GM19328 (cell line): ENCODE results near the gene CDIPT.
A peak's percentile ranks its signal among the peaks of the same experiment; 100 is the strongest.

Source experiments
- ATAC-seq: cut with Tn5 transposase; IDR thresholded peaks from one replicate; pipeline ENCODE4 v1.9.1; 2021; ENCODE audit warnings: mild to moderate bottlenecking, moderate library complexity; ENCODE audit not compliant: unreplicated experiment

The CDIPT gene

GRCh38 chr16:29831490-29831889 lies 31.5 kb downstream of the CDIPT start:
- no peak for ATAC-seq

DNA sequence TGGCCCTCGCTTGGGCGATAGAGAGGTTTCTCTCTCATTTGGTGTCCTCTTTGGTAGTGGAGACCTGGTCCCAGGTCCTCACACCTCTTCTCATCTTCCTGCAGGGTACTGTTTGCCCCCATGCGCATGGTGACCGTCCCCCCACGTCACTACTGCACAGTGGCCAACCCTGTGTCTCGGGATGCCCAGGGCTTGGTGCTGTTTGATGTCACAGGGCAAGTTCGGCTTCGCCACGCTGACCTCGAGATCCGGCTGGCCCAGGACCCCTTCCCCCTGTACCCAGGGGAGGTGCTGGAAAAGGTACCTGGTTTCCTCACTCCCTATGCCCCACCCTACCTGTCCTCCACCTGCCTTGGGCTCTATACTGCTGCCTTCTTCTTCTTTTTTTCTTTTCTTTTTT lies 32.3 kb downstream of the CDIPT start:
- no peak for ATAC-seq

DNA sequence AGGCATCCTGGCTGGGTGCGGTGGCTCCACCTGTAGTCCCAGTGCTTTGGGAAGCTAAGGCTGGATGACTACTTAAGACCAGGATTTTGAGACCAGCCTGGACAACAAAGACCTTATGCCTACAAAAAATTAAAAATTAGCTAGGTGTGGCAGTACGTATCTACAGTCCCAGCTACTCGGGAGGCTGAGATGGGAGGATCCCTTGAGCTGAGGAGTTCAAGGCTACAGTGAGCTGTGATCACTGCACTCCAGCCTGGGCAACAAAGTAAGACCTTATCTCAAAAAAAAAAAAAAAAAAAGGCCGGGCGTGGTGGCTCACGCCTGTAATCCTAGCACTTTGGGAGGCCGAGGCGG lies 36.7 kb downstream of the CDIPT start:
- ATAC-seq, result no peak

- ATAC-seq, result no peak
Measured at GRCh38 chr16:29825145-29826044, 37.6 kb downstream of the CDIPT start.

- no peak for ATAC-seq
Measured at GRCh38 chr16:29824589-29825144, 38.4 kb downstream of the CDIPT start.

DNA sequence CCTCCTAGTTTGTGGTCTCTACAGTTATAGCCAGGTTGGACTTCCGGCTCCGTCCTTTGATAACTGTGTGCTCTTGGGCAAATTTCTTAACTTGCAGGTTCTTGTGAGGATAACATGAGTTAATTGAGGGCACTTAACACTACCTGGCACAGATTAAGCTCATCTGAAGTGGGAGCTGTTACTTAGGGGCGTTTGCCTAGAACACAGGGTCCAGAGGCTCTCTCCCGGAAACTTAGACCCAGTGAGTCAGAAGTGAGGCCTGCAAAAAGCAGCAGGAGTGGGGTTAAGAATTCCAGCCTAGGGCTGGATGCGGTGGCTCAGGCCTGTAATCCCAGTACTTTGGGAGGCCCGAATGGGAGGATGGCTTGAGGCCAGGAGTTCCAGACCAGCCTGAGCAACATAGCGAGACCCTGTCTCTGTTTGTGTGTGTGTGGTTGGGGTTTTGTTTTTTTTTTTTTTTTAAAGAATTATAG lies 41.3 kb downstream of the CDIPT start:
- ATAC-seq, result no peak

DNA sequence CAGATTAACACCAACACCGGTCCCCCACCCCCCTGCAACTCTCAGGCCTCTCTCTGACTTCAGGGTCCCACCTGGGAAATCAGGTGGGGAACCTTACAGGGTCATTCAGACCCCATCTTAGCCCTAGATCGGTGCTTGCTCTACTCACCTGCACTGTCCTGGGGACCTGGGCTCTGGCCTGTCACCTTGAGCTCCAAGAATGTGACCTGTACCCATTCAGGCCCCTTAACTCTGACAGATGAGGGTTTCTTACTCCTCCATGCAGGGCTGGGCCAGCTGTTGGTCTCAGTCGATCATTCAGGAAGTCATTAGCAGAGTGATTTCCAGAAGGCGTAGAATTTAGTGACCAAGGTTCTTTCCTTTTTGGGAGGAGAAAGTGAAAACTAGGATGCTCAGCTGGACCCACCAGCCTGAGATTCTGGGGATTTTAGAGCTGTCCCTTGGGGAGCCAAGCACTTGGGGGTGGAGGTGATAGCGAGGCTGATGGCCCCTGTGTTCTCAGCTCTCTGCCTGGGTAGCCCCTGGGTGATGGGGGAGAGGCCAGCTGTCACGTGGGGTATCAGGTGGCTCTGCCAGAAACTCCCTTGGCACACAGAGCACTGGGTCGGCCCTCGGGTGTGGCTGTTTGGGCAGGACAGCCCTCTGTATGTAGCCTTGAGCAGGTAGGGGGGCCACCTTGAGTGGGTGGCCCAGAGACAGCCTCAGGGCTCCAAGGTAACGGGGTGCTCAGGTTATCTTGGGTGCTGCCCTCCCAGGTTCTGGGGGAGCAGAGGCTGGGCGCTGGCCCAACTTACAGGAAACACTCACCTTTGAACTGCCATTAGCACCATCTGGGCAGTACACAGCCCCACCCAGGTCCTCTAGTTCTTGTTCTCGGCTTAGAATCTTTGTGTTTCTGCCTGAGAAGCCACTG lies 42.0 kb downstream of the CDIPT start:
- no peak for ATAC-seq

GRCh38 chr16:29820271-29820701 lies 42.7 kb downstream of the CDIPT start, which contains the start of gene MVP:
Gene MVP, plus strand, starts transcription at chr16:29820462. Its CDS starts 10,088 bp downstream, at chr16:29830550.
- ATAC-seq, result no peak

DNA sequence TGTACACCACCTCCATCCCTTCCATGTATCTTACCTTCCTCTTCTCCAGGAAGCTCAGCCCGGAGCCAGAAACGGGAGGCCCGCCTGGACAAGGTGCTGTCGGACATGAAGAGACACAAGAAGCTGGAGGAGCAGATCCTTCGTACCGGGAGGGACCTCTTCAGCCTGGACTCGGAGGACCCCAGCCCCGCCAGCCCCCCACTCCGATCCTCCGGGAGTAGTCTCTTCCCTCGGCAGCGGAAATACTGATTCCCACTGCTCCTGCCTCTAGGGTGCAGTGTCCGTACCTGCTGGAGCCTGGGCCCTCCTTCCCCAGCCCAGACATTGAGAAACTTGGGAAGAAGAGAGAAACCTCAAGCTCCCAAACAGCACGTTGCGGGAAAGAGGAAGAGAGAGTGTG lies 43.5 kb downstream of the CDIPT start:
- ATAC-seq, result no peak

DNA sequence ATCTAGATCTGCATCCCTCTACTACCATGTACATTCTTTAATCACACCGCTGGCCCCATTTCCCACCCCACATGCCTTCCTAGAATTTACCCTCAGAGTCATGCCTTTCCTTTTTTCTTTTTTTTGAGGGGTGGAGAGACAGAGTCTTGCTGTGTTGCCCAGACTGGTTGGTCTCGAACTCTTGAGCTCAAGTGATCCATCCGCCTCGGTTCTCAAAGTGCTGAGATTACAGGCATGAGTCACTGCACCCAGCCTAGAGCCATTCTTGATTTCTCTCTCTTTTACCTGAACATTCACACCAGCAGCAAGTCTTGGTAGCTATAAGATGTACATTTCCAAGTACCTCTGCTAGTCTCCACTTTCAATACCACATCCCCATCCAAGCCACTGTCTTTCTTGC lies 44.9 kb downstream of the CDIPT start:
- ATAC-seq, result no peak

DNA sequence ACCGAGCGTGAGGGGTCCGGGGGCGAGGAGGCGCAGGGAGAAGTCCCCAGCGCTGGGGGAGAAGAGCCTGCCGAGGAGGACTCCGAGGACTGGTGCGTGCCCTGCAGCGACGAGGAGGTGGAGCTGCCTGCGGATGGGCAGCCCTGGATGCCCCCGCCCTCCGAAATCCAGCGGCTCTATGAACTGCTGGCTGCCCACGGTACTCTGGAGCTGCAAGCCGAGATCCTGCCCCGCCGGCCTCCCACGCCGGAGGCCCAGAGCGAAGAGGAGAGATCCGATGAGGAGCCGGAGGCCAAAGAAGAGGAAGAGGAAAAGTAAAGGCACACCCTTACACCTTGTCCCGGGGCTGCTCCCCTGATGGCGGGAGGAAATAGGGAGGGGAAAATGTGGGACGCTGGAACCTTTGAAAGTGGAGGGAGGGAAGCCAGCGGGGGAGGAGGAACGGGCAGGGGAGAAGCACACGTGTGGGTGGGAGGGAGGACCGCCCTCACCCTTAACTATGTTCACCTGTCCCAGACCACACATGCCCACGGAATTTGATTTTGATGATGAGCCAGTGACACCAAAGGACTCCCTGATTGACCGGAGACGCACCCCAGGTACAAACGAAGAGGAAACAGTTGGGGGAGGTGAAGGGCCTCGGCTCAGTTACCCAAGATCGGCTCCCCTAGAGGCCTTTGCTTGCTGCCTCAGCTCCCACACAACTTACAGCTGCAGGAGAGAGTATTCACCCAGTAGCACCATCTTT lies 46.2 kb downstream of the CDIPT start:
- no peak for ATAC-seq

- ATAC-seq, result peak; percentile 66
Measured at GRCh38 chr16:29815793-29816693, 47.0 kb downstream of the CDIPT start, which contains the start of gene PAGR1. Gene PAGR1, plus strand, starts transcription at chr16:29816152. Its CDS starts 374 bp downstream, at chr16:29816526.

- ATAC-seq, result no peak
Measured at GRCh38 chr16:29815032-29815721, 47.8 kb downstream of the CDIPT start.

DNA sequence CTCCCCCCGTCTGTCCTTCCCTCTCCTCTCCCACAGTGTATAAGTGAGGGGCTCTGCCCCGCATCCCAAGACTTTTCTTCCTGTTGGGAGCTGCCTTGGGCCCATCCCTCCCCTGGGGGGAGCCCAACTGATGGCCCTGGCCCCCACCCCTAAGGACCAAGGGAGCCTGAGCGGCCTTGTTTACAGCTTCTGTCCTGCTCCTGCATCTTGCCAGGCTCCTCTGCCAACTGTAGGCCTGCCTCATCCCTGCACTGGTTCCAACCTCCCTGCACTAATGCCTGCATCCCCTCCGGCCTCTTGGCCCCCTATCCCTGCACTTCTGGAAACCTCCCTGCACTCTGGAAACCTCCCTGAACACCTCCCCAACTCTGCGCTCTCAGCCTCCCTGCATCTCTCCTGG lies 48.4 kb downstream of the CDIPT start:
- ATAC-seq, result no peak

GRCh38 chr16:29813644-29814562 lies 49.1 kb downstream of the CDIPT start:
- no peak for ATAC-seq

DNA sequence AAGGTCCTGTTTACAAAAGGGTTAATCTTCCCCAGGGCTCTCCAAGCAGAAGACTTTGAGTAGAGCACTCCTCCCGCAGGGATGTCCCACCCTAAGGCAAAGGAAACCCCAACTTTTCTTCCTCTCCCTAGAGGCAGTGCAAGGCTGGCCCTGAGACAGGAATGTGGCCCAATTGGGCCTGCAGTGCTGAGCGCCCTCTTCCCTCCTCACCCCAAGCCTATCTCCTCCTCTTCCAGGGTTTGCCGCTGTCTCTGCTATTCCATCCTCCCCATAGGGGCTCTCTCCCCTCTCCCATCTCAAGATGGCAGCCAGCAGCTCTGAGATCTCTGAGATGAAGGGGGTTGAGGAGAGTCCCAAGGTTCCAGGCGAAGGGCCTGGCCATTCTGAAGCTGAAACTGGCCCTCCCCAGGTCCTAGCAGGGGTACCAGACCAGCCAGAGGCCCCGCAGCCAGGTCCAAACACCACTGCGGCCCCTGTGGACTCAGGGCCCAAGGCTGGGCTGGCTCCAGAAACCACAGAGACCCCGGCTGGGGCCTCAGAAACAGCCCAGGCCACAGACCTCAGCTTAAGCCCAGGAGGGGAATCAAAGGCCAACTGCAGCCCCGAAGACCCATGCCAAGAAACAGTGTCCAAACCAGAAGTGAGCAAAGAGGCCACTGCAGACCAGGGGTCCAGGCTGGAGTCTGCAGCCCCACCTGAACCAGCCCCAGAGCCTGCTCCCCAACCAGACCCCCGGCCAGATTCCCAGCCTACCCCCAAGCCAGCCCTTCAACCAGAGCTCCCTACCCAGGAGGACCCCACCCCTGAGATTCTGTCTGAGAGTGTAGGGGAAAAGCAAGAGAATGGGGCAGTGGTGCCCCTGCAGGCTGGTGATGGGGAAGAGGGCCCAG lies 50.0 kb downstream of the CDIPT start:
- no peak for ATAC-seq
